HG03354 (cell line): ENCODE data around the gene ADD2.

Source experiments
- ATAC-seq: cut with Tn5 transposase; IDR thresholded peaks from one replicate; pipeline ENCODE4 v1.9.1; 2021; ENCODE audit warnings: mild to moderate bottlenecking; ENCODE audit not compliant: unreplicated experiment, poor library complexity, severe bottlenecking

ADD2 gene

DNA sequence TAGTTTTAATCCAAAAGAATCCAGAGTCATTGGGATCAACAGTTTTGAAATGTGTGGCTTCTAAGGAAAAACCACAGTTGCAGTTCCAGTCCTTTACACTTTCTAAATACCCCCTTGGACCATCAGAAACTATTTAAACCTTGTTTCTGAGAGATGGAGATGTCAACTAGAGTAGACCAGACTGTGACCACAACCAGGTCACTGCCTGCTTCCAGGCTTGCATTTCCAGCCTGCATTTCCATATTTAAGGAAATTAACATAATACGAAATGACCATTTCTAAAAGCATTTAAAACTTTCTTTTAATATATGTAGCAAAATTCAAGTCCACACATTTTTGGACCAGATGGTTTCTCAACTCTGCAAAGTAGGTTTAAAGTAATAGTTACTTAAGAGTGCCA is 38.4 kb downstream of the ADD2 start:
- no peak for ATAC-seq

DNA sequence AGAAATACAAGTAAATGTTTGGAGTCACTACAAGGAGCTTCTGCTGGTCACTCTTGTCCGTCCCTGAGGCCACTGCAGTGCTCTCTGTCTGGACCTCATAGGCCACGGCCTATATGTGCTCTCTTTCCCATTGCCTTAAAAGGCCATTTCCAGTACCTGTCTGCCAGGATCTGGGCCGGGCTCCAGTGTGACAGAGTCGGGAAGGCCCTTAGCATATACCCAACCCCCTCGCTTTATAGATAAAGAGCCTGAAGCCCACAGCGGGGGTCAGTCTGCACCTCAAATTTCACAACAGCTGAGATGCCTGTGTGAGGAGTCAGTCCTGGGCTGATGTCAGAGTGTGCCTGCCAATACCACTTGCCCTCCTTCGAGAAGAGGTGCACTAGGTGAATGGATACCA is 39.9 kb downstream of the ADD2 start:
- no peak for ATAC-seq

DNA sequence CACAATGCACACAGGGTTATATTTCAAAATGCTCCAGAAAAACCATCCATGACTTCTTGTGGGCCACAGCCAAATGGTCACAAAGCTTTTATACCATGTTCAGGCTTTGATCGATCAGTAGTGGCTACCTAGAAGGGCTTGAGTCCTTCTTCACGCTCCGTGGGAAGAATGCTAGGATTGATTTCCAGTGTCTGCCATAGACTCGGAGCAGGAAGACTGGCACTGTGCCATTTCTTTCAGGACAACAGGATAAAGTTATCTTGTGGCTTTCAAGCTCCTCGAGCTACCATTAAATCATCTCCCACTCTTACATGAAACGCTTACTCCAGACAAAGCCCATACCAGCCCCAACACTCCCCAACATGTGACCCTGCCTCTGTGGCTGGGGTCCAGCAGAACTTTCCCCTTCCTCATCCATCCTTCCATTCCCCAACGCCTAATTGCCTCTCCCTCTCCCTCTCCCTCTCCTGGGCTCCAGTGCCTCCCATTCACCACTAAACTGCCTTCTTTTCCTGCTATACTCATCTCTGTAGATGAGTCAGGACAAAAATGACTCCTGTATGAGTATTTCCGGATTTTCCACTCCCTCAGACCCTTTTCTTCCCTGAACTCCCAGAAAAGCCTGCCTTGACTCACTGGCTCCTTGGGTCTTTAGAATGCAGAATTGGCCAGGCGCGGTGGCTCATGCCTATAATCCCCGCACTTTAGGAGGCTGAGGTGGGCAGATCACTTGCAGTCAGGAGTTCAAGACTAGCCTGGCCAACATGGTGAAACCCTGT is 40.9 kb downstream of the ADD2 start:
- no peak for ATAC-seq

DNA sequence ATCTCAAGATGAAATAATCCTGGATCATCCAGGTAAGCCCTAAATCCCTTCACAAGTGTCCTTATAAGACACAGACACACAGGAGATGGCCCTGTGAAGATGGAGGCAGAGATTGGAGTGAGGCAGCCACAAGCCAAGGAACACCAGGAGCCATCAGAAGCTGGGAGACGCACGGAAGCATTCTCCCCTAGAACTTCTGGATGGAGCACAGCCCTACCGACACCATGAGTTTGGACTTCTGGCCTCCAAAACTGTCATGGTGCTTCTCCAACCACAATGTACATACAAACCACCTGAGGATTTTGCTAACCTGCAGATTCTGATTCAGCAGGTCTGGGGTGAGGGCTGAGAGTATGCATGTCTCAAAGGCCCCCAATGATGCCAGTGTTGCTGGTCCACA is 42.5 kb downstream of the ADD2 start:
- ATAC-seq = no peak

DNA sequence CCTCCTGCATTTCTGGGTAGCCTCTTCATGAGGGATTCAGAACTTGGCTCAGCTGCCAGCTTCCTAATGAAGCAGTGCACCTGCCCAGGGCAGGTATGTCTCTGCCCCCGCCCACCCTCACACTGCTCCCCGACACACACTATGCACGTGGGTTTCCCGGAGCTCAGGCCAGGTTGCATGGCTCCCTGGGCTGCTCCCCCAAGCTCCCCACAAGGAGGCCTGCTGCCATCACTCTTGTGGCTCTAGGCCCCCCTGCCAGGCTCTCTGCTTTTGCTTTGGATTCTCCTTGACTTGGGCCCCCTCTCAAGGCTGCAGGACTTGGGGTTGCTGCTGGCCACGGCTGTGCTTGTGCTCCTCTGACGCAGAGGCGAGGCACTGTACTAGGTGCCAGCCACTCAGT is 43.6 kb downstream of the ADD2 start:
- no peak for ATAC-seq

DNA sequence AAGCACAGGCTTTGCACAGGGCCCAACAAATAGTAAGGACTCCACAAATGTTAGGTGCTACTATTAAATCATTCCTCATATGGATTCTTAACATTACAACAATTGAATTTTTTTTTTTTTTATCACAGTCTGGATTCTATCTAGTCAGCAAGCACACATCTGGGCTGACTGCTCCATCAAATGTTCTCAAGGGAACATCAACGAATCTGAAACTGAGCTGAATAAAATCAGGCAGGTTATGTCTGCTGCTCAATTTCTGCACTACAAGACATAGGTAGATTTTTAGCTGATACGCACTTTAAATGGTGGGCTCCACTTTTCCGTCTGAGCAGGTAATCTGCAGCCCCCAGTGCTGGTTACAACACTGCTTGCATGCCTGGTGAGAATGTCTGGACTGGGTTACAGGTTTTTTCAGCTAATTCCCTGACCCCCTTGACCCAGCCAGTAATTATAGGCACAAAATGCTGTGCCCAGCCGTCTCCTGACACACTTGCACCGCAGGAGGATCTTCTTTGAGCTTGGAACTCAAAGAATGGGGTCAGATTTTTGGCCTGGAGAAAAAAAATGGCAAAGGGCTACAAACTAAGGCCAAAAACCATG is 44.6 kb downstream of the ADD2 start:
- no peak for ATAC-seq

DNA sequence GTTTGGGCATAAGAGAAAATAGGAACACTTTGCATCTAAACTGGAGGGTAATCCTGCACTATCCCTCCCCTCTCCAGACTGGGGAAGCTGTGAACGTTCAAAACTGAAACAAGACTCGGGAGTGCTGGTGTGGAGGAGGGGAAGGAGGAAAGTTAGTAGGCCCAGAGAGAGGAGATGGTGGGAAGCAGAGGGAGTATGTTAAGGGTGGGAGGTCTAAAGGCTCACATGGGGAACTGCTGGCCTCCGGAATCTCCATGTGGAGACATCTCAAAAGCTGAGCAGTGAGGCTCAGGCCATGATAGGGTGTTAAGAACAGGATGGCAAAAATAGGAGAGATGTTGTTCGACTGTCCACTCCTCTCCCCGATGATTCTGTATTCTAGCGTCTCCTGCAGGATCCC is 47.9 kb downstream of the ADD2 start:
- no peak for ATAC-seq

DNA sequence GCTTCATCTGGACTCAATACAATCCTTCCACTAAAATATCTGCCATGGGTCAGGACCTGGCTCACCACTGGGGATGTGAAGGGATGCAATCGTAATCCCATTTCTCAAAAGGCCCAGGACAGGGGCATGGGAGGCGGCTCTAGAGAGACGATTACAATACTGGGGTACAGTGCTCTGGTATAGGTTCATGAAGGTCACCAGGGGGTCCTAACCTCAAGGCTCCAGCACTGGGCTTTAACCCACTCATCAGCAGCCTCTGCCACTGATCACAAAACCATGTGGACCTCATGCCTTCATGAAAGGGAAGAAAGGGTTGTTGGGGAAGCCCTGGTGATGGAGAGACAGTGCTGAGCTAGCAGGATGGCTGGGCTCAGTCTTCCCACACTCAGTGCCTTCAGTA is 48.8 kb downstream of the ADD2 start:
- ATAC-seq = no peak

DNA sequence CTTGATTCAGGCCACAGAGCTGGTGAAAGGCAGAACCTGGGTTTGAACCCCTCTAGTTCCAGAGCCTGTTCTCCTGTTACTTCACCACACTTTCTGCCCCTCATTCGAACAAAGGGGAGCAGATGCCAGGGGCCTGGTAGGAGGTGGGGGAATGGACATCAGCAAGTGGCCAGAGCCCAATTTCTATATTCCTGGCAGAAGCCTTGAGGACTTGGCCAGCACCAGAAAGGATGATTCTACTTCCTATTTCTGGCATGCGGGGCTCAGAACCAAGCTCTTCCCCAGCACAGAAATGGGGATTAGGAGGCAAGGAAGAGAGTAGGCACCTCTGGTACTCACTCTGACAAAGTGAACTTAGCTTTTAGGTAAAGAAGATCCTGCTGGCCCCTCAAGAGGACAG is 49.3 kb downstream of the ADD2 start:
- no peak for ATAC-seq

DNA sequence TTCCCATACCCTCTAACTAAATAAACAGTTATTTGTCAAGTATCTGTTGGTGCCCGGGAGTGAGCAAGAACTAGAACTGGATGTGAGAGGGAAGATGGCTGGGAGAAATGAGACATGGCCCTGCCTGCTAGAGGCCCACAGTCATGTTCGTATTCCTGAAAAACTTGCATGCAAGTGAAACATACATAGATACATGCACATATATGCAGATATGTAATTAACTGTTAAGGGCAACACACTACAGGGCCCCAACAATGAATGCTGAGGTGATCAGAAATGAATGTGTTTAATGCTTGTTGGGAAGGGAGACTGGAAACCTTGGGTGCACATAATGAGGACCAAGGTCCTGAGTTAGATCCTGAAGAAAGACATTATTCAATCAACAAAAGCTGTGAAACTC is 49.8 kb downstream of the ADD2 start:
- ATAC-seq = no peak

DNA sequence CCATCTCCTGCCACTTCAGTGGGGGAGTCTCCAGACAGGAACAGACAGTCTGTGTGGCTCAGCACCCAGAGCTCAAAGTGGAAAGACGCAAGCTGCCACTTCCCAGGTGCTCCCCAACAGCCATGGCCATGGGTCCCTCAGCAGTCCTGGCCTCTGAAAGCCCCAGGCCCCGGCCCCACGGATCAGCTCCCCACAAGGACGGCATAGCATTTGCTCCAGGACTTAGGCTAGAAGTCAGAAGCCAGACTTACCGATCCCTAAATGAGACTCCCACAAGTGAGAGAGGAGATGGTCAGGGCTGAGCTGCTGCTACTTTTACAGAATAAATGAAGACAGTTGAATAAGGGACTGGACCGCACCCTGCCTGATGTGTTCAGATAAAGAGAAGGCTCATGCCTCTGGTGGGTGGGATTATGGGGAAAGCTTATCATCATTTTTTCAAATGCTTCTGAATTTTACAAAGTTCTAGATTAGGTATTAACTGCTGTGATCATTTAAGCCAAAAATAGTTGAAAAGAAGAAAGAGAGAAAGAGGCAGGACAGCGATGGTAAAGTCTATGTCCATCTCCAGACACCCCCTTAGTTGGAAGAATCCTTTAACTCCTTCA is 50.5 kb downstream of the ADD2 start:
- ATAC-seq = no peak

DNA sequence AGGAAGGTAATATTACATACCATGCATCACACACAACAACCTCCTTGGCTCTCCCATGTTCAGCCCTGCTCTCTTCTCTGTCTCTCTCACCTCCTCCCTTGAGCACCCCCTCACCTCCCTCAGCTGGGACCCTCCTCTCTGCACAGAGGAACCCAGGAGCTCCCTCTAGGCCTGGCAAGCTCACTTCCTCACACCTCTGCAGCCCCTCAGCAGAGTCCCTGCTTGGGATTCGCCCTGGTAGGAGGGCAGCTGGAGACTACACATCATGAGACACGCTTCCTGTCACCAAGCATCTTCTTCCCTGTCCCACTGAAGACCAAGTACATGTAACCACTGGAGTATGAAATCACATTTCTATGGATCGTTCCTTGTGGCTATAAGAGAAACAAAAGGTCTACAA is 51.0 kb downstream of the ADD2 start:
- ATAC-seq = no peak

DNA sequence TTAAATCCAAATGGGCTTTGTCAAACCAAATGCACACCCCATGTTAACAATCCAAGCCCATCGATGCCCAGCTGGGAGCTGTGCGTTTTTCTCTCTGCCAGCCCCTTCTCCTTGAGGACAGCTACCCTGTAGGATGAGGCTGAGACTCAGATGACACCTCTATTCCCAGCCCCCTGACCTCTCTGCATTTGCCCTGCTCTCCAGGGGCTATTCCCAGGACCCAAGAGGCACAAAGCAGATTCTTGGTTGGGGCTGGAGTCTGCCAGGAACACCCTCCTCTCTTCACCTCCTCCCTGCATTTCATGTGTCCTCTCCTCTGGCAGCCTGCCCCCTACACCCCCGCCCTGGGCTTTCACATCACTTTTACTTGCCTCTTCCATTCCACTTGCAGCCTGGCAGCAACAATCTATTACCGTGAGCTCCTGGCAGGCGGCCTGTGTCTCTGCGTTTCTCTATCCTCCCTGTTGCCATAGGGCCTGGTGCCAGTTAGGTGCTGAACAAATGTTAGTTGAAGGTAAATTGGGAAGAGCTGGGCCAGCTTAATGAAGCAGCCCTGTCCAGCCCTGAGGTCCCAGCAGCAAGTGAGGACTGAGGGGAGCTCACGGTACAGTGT is 51.8 kb downstream of the ADD2 start:
- ATAC-seq = no peak

DNA sequence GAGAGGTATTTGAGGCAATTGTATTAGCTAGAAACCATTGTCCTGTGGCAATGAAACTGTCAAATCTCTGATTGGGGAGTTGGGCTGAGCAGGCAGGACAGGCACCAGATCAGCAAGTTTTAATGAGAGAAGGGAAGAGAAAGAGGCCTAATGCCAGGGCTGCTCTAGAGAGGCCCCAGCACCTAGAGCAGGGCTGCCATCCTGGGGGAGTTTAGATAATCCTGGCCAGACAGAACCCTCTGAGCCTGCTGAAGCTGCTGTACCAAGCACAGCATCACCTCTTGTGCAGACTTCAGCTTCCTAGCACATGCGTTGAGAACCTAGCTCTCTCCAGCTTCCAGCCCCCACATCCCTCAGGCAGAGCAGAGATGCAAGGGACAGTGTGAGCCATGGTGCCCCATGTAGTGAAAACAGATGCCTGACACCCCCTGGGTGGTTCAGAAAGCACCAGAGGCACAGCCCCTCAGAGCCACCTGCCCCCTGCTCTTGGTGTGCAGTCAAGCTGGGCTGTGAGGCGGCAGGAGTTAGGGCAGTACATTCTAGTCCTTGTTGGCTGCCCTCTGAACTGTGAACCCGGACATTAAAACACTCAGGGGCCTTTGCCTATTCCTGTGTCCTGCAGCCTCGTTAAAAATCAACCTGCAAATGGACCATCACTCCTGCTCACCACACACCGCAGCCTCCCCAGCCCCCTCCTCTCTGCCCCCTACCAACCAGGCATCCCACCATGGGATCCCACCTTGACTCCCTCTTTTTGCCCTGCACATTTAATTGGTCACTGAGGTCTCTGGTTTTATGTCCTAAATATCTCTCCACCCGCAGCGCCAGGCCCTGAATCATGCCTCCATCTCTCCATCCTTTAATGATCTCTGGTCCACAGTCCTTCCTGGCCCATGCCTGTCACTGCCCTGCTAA is 52.7 kb downstream of the ADD2 start:
- no peak for ATAC-seq

DNA sequence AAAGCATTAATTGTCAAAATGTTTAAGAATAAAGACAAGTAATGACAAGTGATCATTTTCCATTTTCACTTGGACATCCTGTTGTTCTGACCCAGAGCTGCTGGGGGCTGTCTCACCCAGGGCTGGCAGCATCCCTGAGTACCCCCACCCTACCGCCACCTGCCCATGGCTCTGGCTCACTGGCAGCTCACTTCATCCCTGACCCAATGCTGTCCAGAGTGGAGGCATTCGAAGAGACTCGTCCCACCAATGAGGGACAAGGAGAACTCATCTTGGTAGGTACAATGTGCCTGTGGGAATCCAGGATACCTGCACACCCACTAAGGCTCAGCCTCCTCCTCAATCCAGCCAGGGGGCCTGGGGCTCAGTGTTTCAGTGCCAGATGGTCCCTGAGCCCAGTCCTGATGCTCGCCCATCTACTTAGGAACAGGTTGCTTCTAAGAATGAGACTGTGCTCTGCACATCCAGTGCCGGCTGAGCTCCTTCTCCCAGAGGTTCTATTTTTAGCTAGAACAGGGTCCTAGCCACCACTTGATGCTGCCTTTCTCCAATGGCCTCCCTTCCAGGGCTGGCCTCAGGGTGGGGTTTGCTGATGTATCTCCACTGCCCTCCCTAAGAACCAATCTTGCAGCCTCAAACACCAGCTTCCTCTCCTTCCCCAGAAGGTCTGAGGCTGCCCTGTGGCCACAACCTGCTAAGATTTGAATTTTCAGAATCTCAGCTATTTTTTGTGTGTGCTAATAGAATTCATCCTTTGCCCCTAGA is 53.7 kb downstream of the ADD2 start:
- no peak for ATAC-seq

DNA sequence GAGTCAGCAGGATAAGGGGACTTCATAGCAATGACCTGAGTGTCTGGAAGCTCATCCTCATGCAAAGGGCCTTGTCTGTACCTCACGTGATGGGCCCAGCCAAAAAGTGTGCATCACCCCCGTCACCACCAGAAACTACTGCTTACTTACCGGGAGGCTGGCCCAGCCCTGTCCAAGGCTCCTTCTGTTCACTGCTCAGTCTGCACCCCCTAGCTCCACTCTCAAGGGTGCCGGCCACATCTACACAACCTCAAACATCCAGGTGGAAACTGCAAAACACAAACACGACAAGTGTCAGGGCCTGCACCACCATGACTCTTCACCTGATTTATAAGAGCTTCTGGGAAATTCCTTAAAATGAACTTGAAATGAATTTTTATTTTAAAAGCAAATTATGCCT is 55.1 kb downstream of the ADD2 start:
- no peak for ATAC-seq

DNA sequence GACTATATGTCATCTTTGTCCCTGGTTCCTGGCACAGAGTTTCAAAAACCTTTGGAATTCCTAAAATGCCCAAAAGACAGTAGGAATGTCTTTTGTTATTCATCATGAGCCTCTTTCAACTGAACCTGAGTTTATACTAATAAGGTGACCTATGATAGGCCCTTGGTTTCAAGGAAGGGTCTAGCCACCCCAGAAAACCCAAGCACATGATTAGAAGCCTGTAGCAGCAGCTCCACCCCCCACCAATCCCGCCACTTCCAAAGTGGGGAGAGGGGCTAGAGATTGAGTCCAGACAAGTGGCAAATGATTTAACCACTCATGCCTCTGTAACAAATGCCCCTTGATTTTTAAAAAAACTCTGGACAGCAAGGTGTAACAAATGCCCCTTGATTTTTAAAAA is 56.8 kb downstream of the ADD2 start:
- no peak for ATAC-seq

DNA sequence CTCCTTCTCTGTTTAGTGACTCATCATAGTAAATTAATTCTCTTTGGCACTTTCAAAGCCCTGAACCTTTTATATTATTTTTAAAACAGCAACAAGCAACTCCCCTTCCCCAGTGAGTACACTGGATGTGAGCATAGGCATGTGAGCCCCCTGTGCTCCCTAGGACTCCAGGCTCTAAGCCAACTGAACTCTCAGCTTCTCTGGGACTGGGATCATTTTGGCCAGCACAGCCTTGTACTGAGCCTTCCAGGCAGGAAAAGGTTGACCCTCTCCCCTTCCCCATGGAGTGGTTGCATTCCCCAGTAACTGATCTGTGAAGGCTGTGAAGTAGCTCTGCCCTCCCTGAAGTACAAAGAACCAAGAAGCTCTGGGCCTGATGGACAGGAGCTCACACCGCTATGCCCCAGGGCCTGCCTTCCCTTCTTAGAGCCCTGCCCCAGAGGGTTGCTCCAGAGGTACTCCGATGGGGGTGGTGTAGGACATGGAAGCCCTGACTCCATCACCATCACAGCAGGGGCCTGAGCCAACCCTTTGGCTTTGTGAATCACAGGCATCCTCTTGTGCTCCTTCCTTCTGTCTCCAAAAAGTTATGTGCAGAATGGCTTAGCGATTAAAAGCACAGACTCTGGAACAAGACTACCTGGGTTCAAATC is 57.8 kb downstream of the ADD2 start:
- no peak for ATAC-seq
